LNCaP clone FGC (cell line): ENCODE data around the gene PTPRT.

Experiments
- DNase-seq: peaks from one replicate; pipeline ENCODE4 v3.0.0-alpha.2; 2011; ENCODE audit warnings: low read depth
- H3K4me3 ChIP-seq: 2 replicates; pipeline ENCODE4 v1.5.1; 2011; ENCODE audit warnings: mild to moderate bottlenecking, low read depth, low read length, control low read depth
- TF ChIP-seq, protein P1 (sequence below): IDR thresholded peaks from 2 replicates; pipeline ENCODE4 v1.5.1; 2012; ENCODE audit warnings: mild to moderate bottlenecking; ENCODE audit not compliant: control insufficient read depth, insufficient read depth; ENCODE audit errors: extremely low read depth

Gene PTPRT

GRCh38 chr20:42183147-42183546, 1006.6 kb downstream of the PTPRT start:
- no peak overlapping the region for H3K4me3 ChIP-seq
- TF ChIP-seq, protein P1, sequence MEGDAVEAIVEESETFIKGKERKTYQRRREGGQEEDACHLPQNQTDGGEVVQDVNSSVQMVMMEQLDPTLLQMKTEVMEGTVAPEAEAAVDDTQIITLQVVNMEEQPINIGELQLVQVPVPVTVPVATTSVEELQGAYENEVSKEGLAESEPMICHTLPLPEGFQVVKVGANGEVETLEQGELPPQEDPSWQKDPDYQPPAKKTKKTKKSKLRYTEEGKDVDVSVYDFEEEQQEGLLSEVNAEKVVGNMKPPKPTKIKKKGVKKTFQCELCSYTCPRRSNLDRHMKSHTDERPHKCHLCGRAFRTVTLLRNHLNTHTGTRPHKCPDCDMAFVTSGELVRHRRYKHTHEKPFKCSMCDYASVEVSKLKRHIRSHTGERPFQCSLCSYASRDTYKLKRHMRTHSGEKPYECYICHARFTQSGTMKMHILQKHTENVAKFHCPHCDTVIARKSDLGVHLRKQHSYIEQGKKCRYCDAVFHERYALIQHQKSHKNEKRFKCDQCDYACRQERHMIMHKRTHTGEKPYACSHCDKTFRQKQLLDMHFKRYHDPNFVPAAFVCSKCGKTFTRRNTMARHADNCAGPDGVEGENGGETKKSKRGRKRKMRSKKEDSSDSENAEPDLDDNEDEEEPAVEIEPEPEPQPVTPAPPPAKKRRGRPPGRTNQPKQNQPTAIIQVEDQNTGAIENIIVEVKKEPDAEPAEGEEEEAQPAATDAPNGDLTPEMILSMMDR = no peak
- no peak for DNase-seq

DNA sequence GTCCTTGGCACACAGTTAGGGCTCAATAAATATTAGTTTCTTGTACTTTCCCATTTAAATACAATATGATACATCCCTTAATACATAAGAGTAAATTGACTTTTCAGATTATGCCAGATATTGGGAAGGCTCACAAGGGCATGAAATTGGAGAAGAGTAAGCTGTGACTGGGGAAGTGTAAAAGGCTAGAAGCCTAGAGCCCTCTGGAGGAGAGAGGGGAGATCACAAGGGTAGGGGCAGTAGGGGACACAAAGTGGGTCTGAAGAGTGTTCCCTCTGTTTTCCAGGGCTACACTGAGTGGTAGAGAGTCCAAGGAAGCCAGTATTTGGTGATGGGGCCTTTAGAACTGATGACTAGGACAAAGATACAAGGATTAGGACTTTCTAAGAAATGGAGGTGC, 1008.6 kb downstream of the PTPRT start:
- TF ChIP-seq, protein P1 = no peak
- no peak overlapping the region for H3K4me3 ChIP-seq
- no peak for DNase-seq

GRCh38 chr20:42179768-42180167, 1009.9 kb downstream of the PTPRT start:
- DNase-seq = peak; percentile 38
- no peak overlapping the region for H3K4me3 ChIP-seq
- TF ChIP-seq, protein P1 = no peak

GRCh38 chr20:42173440-42173839, 1016.3 kb downstream of the PTPRT start:
- no peak for DNase-seq
- TF ChIP-seq, protein P1 = no peak
- H3K4me3 ChIP-seq = no peak overlapping the region

DNA sequence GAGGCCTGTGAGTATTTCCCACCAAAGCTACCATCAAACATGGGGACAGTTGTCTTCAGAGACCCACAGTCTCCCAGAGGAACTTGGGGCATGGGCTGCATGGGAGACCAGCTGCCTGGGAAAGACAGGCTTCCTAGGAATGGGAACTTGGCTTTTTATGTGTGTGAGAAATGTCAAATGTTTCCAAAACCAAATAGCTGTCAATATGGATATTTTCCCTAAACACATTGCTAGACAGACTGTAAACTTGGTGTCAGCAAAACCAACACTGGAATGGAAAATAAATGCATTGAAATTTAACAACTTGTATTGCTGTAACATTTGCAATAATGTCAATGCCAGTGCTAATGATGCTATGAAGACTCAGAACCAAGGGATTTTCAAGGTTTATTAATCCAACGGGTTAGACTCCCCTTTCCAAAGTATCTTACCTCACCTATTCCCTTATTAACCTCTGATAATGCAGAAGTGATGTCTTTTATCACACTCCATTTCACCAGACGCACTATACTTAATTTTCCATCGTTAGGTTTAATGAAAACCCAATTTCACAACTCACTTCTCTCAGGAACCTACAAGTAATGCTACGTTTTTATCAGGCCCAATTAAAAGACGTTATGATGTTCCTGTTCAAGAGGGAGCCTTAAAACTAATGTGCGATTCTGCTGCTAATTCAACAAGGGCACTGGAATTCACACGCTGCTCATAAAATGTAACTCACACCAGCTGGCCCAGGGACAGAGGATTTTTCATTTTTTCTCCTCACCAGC, 1025.4 kb downstream of the PTPRT start:
- no peak overlapping the region for H3K4me3 ChIP-seq
- DNase-seq = no peak
- TF ChIP-seq, protein P1 = no peak

- no peak overlapping the region for H3K4me3 ChIP-seq
- TF ChIP-seq, protein P1 = no peak
- DNase-seq = no peak
Observed at GRCh38 chr20:42161228-42161829, 1028.4 kb downstream of the PTPRT start.
